Stimulated activated CD8-positive, alpha-beta memory T cell treated with anti-CD3 and anti-CD28 coated beads, Interleukin-12 subunit alpha, Interleukin-12 subunit beta, amount 100 ng/mL, for 24 hours (primary cell): ENCODE measurements around the gene C9orf152.
"Not testable (repeated sequence)": the region's sequence is repeated elsewhere in the genome, so short reads cannot be mapped to it uniquely, and the experiment has no call there.

ENCODE experiments used
- DNase-seq: peaks from one replicate; pipeline ENCODE4 v3.0.0-alpha.2; 2020; ENCODE audit errors: extremely low read depth

C9orf152 gene

GRCh38 chr9:110214586-110215355, 6.8 kb upstream of the C9orf152 start:
- DNase-seq: no peak

- DNase-seq: no peak
Observed at GRCh38 chr9:110214090-110214489, 6.1 kb upstream of the C9orf152 start.

GRCh38 chr9:110213413-110214044, 5.6 kb upstream of the C9orf152 start:
- no peak for DNase-seq

GRCh38 chr9:110207071-110207641, 803 bp downstream of the C9orf152 start:
- no peak for DNase-seq

- DNase-seq: no peak
Observed at GRCh38 chr9:110206389-110206788, 1.6 kb downstream of the C9orf152 start.

- DNase-seq: not testable (repeated sequence)
Observed at GRCh38 chr9:110205612-110206011, 2.3 kb downstream of the C9orf152 start.

GRCh38 chr9:110202232-110202631, 5.7 kb downstream of the C9orf152 start:
- no peak for DNase-seq

- no peak for DNase-seq
Observed at GRCh38 chr9:110199643-110200042, 8.3 kb downstream of the C9orf152 start.

GRCh38 chr9:110198357-110198756, 9.6 kb downstream of the C9orf152 start:
- DNase-seq: no peak

- DNase-seq: no peak
Observed at GRCh38 chr9:110197330-110198187, 10.4 kb downstream of the C9orf152 start.

- DNase-seq: not testable (repeated sequence)
Observed at GRCh38 chr9:110196084-110196499, 11.9 kb downstream of the C9orf152 start.

GRCh38 chr9:110192531-110193261, 15.3 kb downstream of the C9orf152 start:
- no peak for DNase-seq

GRCh38 chr9:110191615-110192014, 16.3 kb downstream of the C9orf152 start:
- DNase-seq: no peak

GRCh38 chr9:110189559-110190320, 18.2 kb downstream of the C9orf152 start:
- DNase-seq: no peak

- no peak for DNase-seq
Observed at GRCh38 chr9:110188991-110189390, 19.0 kb downstream of the C9orf152 start.

- DNase-seq: no peak
Observed at GRCh38 chr9:110188101-110188500, 19.9 kb downstream of the C9orf152 start.

GRCh38 chr9:110187126-110187525, 20.8 kb downstream of the C9orf152 start:
- DNase-seq: no peak

GRCh38 chr9:110186254-110186653, 21.7 kb downstream of the C9orf152 start:
- DNase-seq: no peak

GRCh38 chr9:110185806-110186205, 22.2 kb downstream of the C9orf152 start:
- no peak for DNase-seq
